Tibial artery (tissue), 4 donors: ENCODE results near the gene HDAC11.

ENCODE experiments used
- DNase-seq, 2 donors: peaks; one replicate each; pipeline ENCODE4 v3.0.0-alpha.2; 2019
- H3K27ac ChIP-seq, 2 donors: fragments of 200-600 bp; sonication (generic) in 1 of 2; 1 replicate in 1 of 2; 2 replicates in 1 of 2; pipeline ENCODE4 v1.5.1; 2018 to 2019; ENCODE audit warnings: mild to moderate bottlenecking in 1 of 2
- H3K27me3 ChIP-seq, 2 donors: fragments of 200-600 bp; sonication (generic) in 1 of 2; one replicate each; pipeline versions ENCODE4 v1.5.1 to v1.6.0; 2016 to 2019
- H3K36me3 ChIP-seq, 3 donors: fragments of 200-600 bp; sonication (generic) in 2 of 3; one replicate each; pipeline ENCODE4 v1.5.1; 2016 to 2019; ENCODE audit warnings: mild to moderate bottlenecking in 2 of 3
- H3K4me1 ChIP-seq, 4 donors: fragments of 200-600 bp; sonication (generic) in 2 of 4; 1 replicate in 3 of 4; 2 replicates in 1 of 4; pipeline ENCODE4 v1.5.1; 2016 to 2019
- H3K4me3 ChIP-seq, 2 donors: fragments of 200-600 bp; sonication (generic) in 1 of 2; 1 replicate in 1 of 2; 2 replicates in 1 of 2; pipeline ENCODE4 v1.5.1; 2018 to 2019; ENCODE audit warnings: mild to moderate bottlenecking in 2 of 2
- H3K9me3 ChIP-seq, 3 donors: fragments of 200-600 bp; sonication (generic) in 1 of 3; one replicate each; pipeline ENCODE4 v1.5.1; 2016 to 2019
- CTCF ChIP-seq, 2 experiments: fragments of 200-600 bp in 1 of 2; fragments of 450-650 bp in 1 of 2; IDR thresholded peaks; one replicate each; pipeline ENCODE4 v1.5.1; 2017 to 2019; ENCODE audit warnings: antibody characterized with exemption in 2 of 2, mild to moderate bottlenecking in 1 of 2, moderate library complexity in 1 of 2
- intact Hi-C: fragments of 100-400 bp; cut with DNase I; formaldehyde crosslinking; loops from one replicate; pipeline ENCODE4 v1.15.0; 2023; ENCODE audit warnings: low total_unique reads

The HDAC11 gene

GRCh38 chr3:13537244-13537908 is 57.3 kb downstream of the HDAC11 start:
- no peak for TF ChIP-seq CTCF (IDR thresholded peaks at IDR 0.05)
- no peak overlapping the region for H3K4me3 ChIP-seq
- H3K9me3 ChIP-seq, result no peaks in the 10 kb centered on the region
- H3K27me3 ChIP-seq, result no peaks in the 10 kb centered on the region
- peak overlapping the region; percentile 22 to 52 for H3K27ac ChIP-seq
- DNase-seq, result peak in 1 of 2 donors; percentile 42
- H3K4me1 ChIP-seq, result peaks cover 0 to 26% (median 10%) of the 10 kb centered on the region in 4 donors
- no peaks in the 10 kb centered on the region for H3K36me3 ChIP-seq
- intact Hi-C loops, result no loop called here

DNA sequence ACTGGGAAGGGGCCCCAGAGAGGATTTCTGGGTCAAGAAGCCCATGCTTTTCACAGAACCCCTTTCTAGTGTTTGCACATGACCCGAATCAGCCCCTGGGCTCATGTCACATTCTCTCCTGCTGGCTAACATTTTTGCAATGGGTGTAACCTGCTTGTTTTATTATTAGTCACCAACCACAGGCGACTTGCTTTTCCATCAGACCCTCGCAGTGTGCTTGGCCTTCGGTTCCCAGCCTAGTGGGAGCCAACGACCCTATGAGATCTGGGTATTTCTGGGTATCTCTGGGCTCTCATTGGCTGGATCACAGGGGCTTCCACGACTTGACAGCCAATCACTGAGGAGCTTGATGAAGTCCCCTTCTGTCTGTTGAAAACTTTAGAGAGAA is 57.8 kb downstream of the HDAC11 start:
- Histone ChIP-seq H3K27me3 (no peaks in the 10 kb centered on the region), H3K9me3 (no peaks in the 10 kb centered on the region), H3K27ac (peak overlapping the region in 1 of 2 donors; percentile 52), H3K4me3 (no peak overlapping the region), H3K4me1 (peaks cover 0 to 27% (median 9%) of the 10 kb centered on the region in 4 donors), H3K36me3 (no peaks in the 10 kb centered on the region)
- DNase-seq, result peak; percentile 65 to 73
- intact Hi-C loops, result no loop called here
- no peak for TF ChIP-seq CTCF (IDR thresholded peaks at IDR 0.05)

GRCh38 chr3:13538520-13539291 is 58.6 kb downstream of the HDAC11 start:
- peak in 1 of 2 donors; percentile 62 for DNase-seq
- Histone ChIP-seq H3K9me3 (no peaks in the 10 kb centered on the region), H3K36me3 (no peaks in the 10 kb centered on the region), H3K27ac (peak overlapping the region in 1 of 2 donors; percentile 52), H3K4me3 (no peak overlapping the region), H3K4me1 (peaks cover 0 to 34% (median 6%) of the 10 kb centered on the region in 4 donors), H3K27me3 (no peaks in the 10 kb centered on the region)
- intact Hi-C loops, result no loop called here
- TF ChIP-seq CTCF (IDR thresholded peaks at IDR 0.05), result no peak

DNA sequence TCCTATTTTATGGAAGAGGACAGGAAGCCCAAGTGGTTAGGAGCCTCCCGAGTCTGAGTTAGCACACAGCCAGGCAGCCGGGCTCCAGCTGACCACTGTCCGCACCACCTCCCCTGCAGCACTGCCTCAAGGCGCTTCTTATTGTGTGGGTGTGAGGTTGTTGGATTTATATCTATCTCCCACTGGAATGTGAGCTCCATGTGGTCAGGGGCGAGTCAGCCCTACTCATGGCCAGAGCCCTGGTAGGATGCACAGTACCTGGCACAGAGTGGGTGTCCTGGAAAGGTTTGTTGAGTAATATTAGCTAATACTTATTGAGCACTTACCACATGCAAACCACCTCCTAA is 59.2 kb downstream of the HDAC11 start:
- H3K36me3 ChIP-seq, result no peaks in the 10 kb centered on the region
- H3K4me1 ChIP-seq, result peaks cover 0 to 39% (median 8%) of the 10 kb centered on the region in 4 donors
- peak overlapping the region in 1 of 2 donors; percentile 52 for H3K27ac ChIP-seq
- no peaks in the 10 kb centered on the region for H3K9me3 ChIP-seq
- no peak overlapping the region for H3K4me3 ChIP-seq
- H3K27me3 ChIP-seq, result no peaks in the 10 kb centered on the region
- DNase-seq, result peak in 1 of 2 donors; percentile 63
- TF ChIP-seq CTCF (IDR thresholded peaks at IDR 0.05), result no peak
- intact Hi-C loops, result no loop called here

- DNase-seq, result peak in 1 of 2 donors; percentile 63
- Histone ChIP-seq H3K4me1 (peaks cover 0 to 43% (median 8%) of the 10 kb centered on the region in 4 donors), H3K9me3 (no peaks in the 10 kb centered on the region), H3K36me3 (no peaks in the 10 kb centered on the region), H3K4me3 (no peak overlapping the region), H3K27me3 (no peaks in the 10 kb centered on the region), H3K27ac (peak overlapping the region; percentile 13 to 52)
- intact Hi-C loops, result no loop called here
- no peak for TF ChIP-seq CTCF (IDR thresholded peaks at IDR 0.05)
Observed at GRCh38 chr3:13539671-13540070, 59.6 kb downstream of the HDAC11 start.
